ENCODE data around the gene TENM3.

The TENM3 gene

DNA sequence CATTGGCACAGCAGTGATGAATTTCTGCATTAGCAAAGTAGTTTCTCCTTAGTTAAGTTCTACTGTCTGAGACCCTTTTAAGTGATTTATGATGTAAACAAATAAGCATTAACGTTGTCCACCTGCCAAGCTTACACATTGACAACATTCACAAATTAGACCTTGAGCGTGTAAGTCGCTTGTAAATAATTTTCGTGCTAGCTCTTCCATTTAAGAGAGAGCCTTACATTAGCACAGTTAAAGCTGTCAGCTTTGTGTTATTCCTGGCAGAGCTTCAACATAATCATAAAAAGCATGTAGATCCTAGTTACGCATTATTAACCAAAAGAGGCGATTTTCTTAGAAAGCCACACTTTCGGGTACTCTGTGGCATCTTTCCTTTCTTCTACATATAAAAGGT, 546.3 kb downstream of the TENM3 start:
- Histone ChIP-seq H3K4me3 (ENCODE audit: insufficient read depth, low read depth, low read length, poor library complexity, severe bottlenecking) (no peak overlapping the region), H3K4me1 (ENCODE audit: control insufficient read depth, insufficient read depth, low read length, poor library complexity, severe bottlenecking) (no peaks in the 10 kb centered on the region), H3K36me3 (ENCODE audit: control insufficient read depth, insufficient read depth, low read length) (no peaks in the 10 kb centered on the region), H3K27ac (ENCODE audit: insufficient read depth, low read length, poor library complexity, severe bottlenecking) (no peak overlapping the region), H3K9me3 (ENCODE audit: control insufficient read depth, low read length) (no peaks in the 10 kb centered on the region), H3K27me3 (replicated peaks; ENCODE audit: control insufficient read depth, insufficient read depth, low read length, poor library complexity, severe bottlenecking) (no peaks in the 10 kb centered on the region)
- no peak for DNase-seq

- H3K4me1 ChIP-seq (ENCODE audit: control insufficient read depth, insufficient read depth, low read length, poor library complexity, severe bottlenecking), result no peaks in the 10 kb centered on the region
- H3K4me3 ChIP-seq (ENCODE audit: insufficient read depth, low read depth, low read length, poor library complexity, severe bottlenecking), result no peak overlapping the region
- no peak for DNase-seq
- no peak overlapping the region for H3K27ac ChIP-seq (ENCODE audit: insufficient read depth, low read length, poor library complexity, severe bottlenecking)
- H3K9me3 ChIP-seq (ENCODE audit: control insufficient read depth, low read length), result no peaks in the 10 kb centered on the region
- no peaks in the 10 kb centered on the region for H3K36me3 ChIP-seq (ENCODE audit: control insufficient read depth, insufficient read depth, low read length)
- H3K27me3 ChIP-seq (replicated peaks; ENCODE audit: control insufficient read depth, insufficient read depth, low read length, poor library complexity, severe bottlenecking), result no peaks in the 10 kb centered on the region
Measured at GRCh38 chr4:182795446-182796238, 552.4 kb downstream of the TENM3 start.

DNA sequence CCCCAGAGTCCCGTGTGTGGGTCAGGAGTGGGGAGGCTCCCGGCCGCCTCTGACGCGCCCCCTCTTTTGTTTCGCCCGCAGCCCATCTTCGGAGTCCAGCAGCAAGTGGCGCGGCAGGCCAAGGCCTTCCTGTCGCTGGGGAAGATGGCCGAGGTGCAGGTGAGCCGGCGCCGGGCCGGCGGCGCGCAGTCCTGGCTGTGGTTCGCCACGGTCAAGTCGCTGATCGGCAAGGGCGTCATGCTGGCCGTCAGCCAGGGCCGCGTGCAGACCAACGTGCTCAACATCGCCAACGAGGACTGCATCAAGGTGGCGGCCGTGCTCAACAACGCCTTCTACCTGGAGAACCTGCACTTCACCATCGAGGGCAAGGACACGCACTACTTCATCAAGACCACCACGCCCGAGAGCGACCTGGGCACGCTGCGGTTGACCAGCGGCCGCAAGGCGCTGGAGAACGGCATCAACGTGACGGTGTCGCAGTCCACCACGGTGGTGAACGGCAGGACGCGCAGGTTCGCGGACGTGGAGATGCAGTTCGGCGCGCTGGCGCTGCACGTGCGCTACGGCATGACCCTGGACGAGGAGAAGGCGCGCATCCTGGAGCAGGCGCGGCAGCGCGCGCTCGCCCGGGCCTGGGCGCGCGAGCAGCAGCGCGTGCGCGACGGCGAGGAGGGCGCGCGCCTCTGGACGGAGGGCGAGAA, 556.5 kb downstream of the TENM3 start:
- no peaks in the 10 kb centered on the region for H3K4me1 ChIP-seq (ENCODE audit: control insufficient read depth, insufficient read depth, low read length, poor library complexity, severe bottlenecking)
- no peaks in the 10 kb centered on the region for H3K9me3 ChIP-seq (ENCODE audit: control insufficient read depth, low read length)
- no peaks in the 10 kb centered on the region for H3K27me3 ChIP-seq (replicated peaks; ENCODE audit: control insufficient read depth, insufficient read depth, low read length, poor library complexity, severe bottlenecking)
- no peak for DNase-seq
- H3K27ac ChIP-seq (ENCODE audit: insufficient read depth, low read length, poor library complexity, severe bottlenecking), result no peak overlapping the region
- H3K36me3 ChIP-seq (ENCODE audit: control insufficient read depth, insufficient read depth, low read length), result no peaks in the 10 kb centered on the region
- no peak overlapping the region for H3K4me3 ChIP-seq (ENCODE audit: insufficient read depth, low read depth, low read length, poor library complexity, severe bottlenecking)

DNA sequence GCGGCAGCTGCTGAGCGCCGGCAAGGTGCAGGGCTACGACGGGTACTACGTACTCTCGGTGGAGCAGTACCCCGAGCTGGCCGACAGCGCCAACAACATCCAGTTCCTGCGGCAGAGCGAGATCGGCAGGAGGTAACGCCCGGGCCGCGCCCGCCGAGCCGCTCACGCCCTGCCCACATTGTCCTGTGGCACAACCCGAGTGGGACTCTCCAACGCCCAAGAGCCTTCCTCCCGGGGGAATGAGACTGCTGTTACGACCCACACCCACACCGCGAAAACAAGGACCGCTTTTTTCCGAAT, 557.0 kb downstream of the TENM3 start:
- Histone ChIP-seq H3K4me1 (ENCODE audit: control insufficient read depth, insufficient read depth, low read length, poor library complexity, severe bottlenecking) (no peaks in the 10 kb centered on the region), H3K27ac (ENCODE audit: insufficient read depth, low read length, poor library complexity, severe bottlenecking) (no peak overlapping the region), H3K27me3 (replicated peaks; ENCODE audit: control insufficient read depth, insufficient read depth, low read length, poor library complexity, severe bottlenecking) (no peaks in the 10 kb centered on the region), H3K4me3 (ENCODE audit: insufficient read depth, low read depth, low read length, poor library complexity, severe bottlenecking) (no peak overlapping the region), H3K9me3 (ENCODE audit: control insufficient read depth, low read length) (no peaks in the 10 kb centered on the region), H3K36me3 (ENCODE audit: control insufficient read depth, insufficient read depth, low read length) (no peaks in the 10 kb centered on the region)
- DNase-seq, result no peak

- no peaks in the 10 kb centered on the region for H3K36me3 ChIP-seq (ENCODE audit: control insufficient read depth, insufficient read depth, low read length)
- DNase-seq, result no peak
- H3K4me3 ChIP-seq (ENCODE audit: insufficient read depth, low read depth, low read length, poor library complexity, severe bottlenecking), result no peak overlapping the region
- H3K9me3 ChIP-seq (ENCODE audit: control insufficient read depth, low read length), result no peaks in the 10 kb centered on the region
- H3K27me3 ChIP-seq (replicated peaks; ENCODE audit: control insufficient read depth, insufficient read depth, low read length, poor library complexity, severe bottlenecking), result no peaks in the 10 kb centered on the region
- no peak overlapping the region for H3K27ac ChIP-seq (ENCODE audit: insufficient read depth, low read length, poor library complexity, severe bottlenecking)
- H3K4me1 ChIP-seq (ENCODE audit: control insufficient read depth, insufficient read depth, low read length, poor library complexity, severe bottlenecking), result peaks cover 3% of the 10 kb centered on the region
Measured at GRCh38 chr4:182801636-182802035, 558.4 kb downstream of the TENM3 start.

- Histone ChIP-seq H3K4me3 (ENCODE audit: insufficient read depth, low read depth, low read length, poor library complexity, severe bottlenecking) (no peak overlapping the region), H3K36me3 (ENCODE audit: control insufficient read depth, insufficient read depth, low read length) (no peaks in the 10 kb centered on the region), H3K9me3 (ENCODE audit: control insufficient read depth, low read length) (no peaks in the 10 kb centered on the region), H3K27me3 (replicated peaks; ENCODE audit: control insufficient read depth, insufficient read depth, low read length, poor library complexity, severe bottlenecking) (no peaks in the 10 kb centered on the region), H3K4me1 (ENCODE audit: control insufficient read depth, insufficient read depth, low read length, poor library complexity, severe bottlenecking) (peaks cover 3% of the 10 kb centered on the region), H3K27ac (ENCODE audit: insufficient read depth, low read length, poor library complexity, severe bottlenecking) (no peak overlapping the region)
- DNase-seq, result no peak
Measured at GRCh38 chr4:182802621-182803020, 559.4 kb downstream of the TENM3 start.

- no peaks in the 10 kb centered on the region for H3K36me3 ChIP-seq (ENCODE audit: control insufficient read depth, insufficient read depth, low read length)
Measured at GRCh38 chr4:182803235-182803634, 560.0 kb downstream of the TENM3 start.

GRCh38 chr4:182804131-182804530, 560.9 kb downstream of the TENM3 start:
- H3K9me3 ChIP-seq (ENCODE audit: control insufficient read depth, low read length), result no peaks in the 10 kb centered on the region
- no peaks in the 10 kb centered on the region for H3K36me3 ChIP-seq (ENCODE audit: control insufficient read depth, insufficient read depth, low read length)
- DNase-seq, result no peak
- H3K4me3 ChIP-seq (ENCODE audit: insufficient read depth, low read depth, low read length, poor library complexity, severe bottlenecking), result no peak overlapping the region
- H3K4me1 ChIP-seq (ENCODE audit: control insufficient read depth, insufficient read depth, low read length, poor library complexity, severe bottlenecking), result peaks cover 6% of the 10 kb centered on the region
- H3K27ac ChIP-seq (ENCODE audit: insufficient read depth, low read length, poor library complexity, severe bottlenecking), result no peak overlapping the region
- no peaks in the 10 kb centered on the region for H3K27me3 ChIP-seq (replicated peaks; ENCODE audit: control insufficient read depth, insufficient read depth, low read length, poor library complexity, severe bottlenecking)

More at GRCh38 chr4:182803235-182803634, 560.0 kb downstream of the TENM3 start:
- no peak overlapping the region for H3K27ac ChIP-seq (ENCODE audit: insufficient read depth, low read length, poor library complexity, severe bottlenecking)
- peaks cover 3% of the 10 kb centered on the region for H3K4me1 ChIP-seq (ENCODE audit: control insufficient read depth, insufficient read depth, low read length, poor library complexity, severe bottlenecking)
- no peaks in the 10 kb centered on the region for H3K9me3 ChIP-seq (ENCODE audit: control insufficient read depth, low read length)
- no peak overlapping the region for H3K4me3 ChIP-seq (ENCODE audit: insufficient read depth, low read depth, low read length, poor library complexity, severe bottlenecking)
- DNase-seq, result no peak
- no peaks in the 10 kb centered on the region for H3K27me3 ChIP-seq (replicated peaks; ENCODE audit: control insufficient read depth, insufficient read depth, low read length, poor library complexity, severe bottlenecking)

GRCh38 chr4:182805321-182805720, 562.1 kb downstream of the TENM3 start:
- H3K4me1 ChIP-seq (ENCODE audit: control insufficient read depth, insufficient read depth, low read length, poor library complexity, severe bottlenecking), result peaks cover 11% of the 10 kb centered on the region
- no peak overlapping the region for H3K27ac ChIP-seq (ENCODE audit: insufficient read depth, low read length, poor library complexity, severe bottlenecking)
- no peaks in the 10 kb centered on the region for H3K9me3 ChIP-seq (ENCODE audit: control insufficient read depth, low read length)
- no peak overlapping the region for H3K4me3 ChIP-seq (ENCODE audit: insufficient read depth, low read depth, low read length, poor library complexity, severe bottlenecking)
- H3K36me3 ChIP-seq (ENCODE audit: control insufficient read depth, insufficient read depth, low read length), result no peaks in the 10 kb centered on the region
- no peaks in the 10 kb centered on the region for H3K27me3 ChIP-seq (replicated peaks; ENCODE audit: control insufficient read depth, insufficient read depth, low read length, poor library complexity, severe bottlenecking)
- DNase-seq, result no peak

DNA sequence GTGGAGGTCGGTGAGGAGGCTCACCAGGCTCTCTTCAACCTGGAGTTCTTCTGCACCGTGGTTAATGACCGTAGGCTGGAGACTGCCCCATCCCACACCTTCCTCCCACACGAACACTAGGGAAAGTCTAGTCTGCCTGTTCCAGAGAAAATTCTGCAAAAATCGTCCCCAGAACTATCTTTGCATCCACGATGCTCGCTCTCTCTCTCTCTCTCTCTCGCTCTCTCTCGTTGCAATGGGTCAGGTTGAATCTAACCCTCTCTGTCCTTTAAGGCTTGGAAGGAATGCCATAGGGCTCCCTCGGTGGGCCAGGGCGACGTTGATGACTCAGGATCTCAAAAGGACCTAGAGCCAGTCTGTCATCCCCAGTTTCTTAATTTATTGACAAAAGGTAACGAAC, 562.5 kb downstream of the TENM3 start:
- peaks cover 11% of the 10 kb centered on the region for H3K4me1 ChIP-seq (ENCODE audit: control insufficient read depth, insufficient read depth, low read length, poor library complexity, severe bottlenecking)
- no peaks in the 10 kb centered on the region for H3K36me3 ChIP-seq (ENCODE audit: control insufficient read depth, insufficient read depth, low read length)
- DNase-seq, result no peak
- no peak overlapping the region for H3K27ac ChIP-seq (ENCODE audit: insufficient read depth, low read length, poor library complexity, severe bottlenecking)
- H3K9me3 ChIP-seq (ENCODE audit: control insufficient read depth, low read length), result no peaks in the 10 kb centered on the region
- no peaks in the 10 kb centered on the region for H3K27me3 ChIP-seq (replicated peaks; ENCODE audit: control insufficient read depth, insufficient read depth, low read length, poor library complexity, severe bottlenecking)
- H3K4me3 ChIP-seq (ENCODE audit: insufficient read depth, low read depth, low read length, poor library complexity, severe bottlenecking), result no peak overlapping the region

Measured in effector memory CD4-positive, alpha-beta T cell (primary cell).